CD4-positive, alpha-beta T cell treated with Interleukin-15 for 4 hours (primary cell): ENCODE measurements around the gene STAT6.
A peak's percentile ranks its signal among the peaks of the same experiment; 100 is the strongest.

Experiments
- DNase-seq: peaks from one replicate; pipeline ENCODE4 v3.0.0-alpha.2; 2020; ENCODE audit warnings: low spot score

STAT6 gene

DNA sequence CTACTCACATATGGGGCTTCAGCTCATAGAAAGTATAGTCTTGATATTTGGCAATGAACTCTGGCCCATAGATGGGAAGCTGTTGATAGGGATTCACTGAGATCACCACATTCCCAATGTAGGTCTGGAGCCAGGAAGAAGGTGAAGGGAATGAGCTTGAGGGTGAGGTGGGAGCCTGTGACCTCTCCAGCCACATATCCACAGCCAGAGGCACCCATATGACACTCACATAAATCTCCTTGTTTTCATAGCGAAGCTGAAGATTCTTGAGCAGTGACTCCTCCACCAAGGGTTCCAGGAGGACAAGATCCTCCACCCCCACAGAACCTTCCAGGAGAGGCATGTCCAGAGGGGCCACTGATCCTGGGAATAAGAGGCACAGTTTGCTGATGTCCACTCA, 63.2 kb downstream of the STAT6 start:
- DNase-seq: no peak

DNA sequence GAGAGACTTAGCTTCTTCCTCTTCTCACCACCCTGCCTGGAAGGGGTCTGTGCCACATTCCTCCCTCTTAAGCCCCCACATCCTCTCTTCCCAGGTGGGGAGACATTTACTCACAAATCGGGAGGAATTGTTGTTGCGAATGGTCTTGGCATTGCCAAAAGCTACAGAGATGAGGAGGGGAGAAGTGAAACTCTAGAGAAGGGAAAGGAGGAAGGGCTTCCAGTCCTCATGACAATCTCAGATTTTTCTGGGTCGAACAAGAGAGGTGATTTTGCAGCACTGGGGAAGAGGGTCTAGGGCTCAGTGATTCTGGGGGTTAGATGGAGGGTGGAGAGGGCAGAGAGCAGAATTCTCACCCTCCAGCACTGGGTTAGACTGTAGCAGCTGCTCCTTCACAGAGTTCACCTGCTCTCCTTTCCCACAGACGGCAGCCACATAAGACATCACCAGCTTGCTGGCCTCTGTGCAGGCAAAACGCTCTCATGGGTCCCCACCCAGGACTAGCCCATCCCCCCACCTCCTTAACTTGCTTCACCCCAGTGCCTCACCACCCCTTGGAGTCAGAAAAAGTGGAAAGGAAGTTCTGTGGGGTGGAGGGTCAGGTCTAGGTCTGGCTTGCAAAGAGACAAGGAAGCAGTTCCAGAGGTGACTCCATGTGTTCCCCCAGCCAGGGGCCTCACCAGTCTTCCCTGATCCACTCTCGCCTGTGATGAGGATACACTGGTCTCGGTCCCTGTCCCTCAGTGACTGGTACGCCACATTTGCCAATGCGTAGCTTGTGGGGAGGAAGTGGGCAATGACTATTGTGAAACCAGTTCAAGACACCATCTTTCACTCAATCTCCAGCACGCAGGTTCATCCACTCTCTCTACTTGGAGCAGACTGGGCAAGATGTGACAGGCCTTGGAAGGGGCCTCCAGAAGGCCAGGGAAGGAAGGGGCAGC, 63.9 kb downstream of the STAT6 start:
- DNase-seq: peak; percentile 28

DNA sequence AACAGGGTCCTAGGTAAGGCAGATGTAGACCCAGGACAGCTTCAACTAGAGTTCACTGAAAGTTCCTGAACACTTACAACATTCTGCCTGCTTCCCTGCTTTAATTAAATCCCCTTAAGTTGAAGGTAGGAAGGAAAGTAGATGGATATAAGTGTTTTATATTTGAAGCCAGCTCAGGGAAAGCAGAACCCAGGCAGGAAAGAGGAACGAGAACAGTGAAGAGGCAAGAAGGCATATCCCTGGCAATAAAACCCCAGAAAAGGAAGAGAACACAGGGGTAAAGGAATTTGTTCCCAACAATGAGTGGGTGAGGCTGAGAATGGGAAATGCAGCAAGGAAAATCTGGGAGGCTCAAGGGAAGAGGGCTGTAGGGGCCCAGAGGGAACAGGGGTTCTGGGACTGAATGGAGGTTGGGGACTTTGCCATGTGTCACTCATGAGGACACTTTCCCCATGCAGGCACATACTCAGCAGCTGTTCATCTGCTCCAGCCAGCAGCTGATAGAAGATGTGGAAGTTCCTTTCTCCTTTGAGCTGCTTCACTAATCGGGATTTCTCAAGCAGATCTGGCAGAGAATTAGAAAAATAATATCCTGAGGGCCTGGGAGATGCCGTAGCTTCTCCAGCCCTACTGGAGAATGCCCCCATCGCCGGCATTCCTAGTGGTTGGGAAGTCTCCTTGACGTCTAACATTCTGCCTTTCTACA, 64.9 kb downstream of the STAT6 start:
- no peak for DNase-seq
